ENCODE data around the gene STARD3. TPM values are rescaled to one million over a fixed set of nuclear protein-coding genes. Genes with fewer than 3 reads are reported as not detected.

The STARD3 gene
- total and polyA plus RNA-seq, 7 donors: 21.0 to 59.2 (median 37.0) TPM

GRCh38 chr17:39627047-39627711 lies 9.8 kb upstream of the STARD3 start:
- DNase-seq: no peak
- Histone ChIP-seq H3K27me3 (peaks cover 28 to 74% (median 56%) of the 10 kb centered on the region in 3 donors), H3K9me3 (no peaks in the 10 kb centered on the region), H3K4me3 (peak overlapping the region; percentile 26 to 43 (median 37)), H3K4me1 (peaks cover 0 to 24% (median 19%) of the 10 kb centered on the region in 4 donors), H3K27ac (peak overlapping the region in 2 of 4 donors; percentile 20 to 61), H3K36me3 (no peaks in the 10 kb centered on the region)
- TF ChIP-seq POLR2A (IDR thresholded peaks at IDR 0.05) (no peak), POLR2AphosphoS5 (IDR thresholded peaks at IDR 0.05) (no peak), CTCF (IDR thresholded peaks at IDR 0.05) (no peak), EP300 (IDR thresholded peaks at IDR 0.05) (no peak)
- intact Hi-C loops (cut with DNase I): loop anchor here (10.0 kb wide), 1 partner anchor 348 kb away; no protein-coding TSS in a partner anchor
- WGBS, 2 donors: 2 to 6% methylated on average over 72 of the region's 72 CpGs

- H3K4me1 ChIP-seq: peaks cover 0 to 19% (median 16%) of the 10 kb centered on the region in 4 donors
- H3K4me3 ChIP-seq: peak overlapping the region; percentile 26 to 43 (median 37)
- DNase-seq: no peak
- H3K9me3 ChIP-seq: no peaks in the 10 kb centered on the region
- H3K27ac ChIP-seq: peak overlapping the region in 2 of 4 donors; percentile 20 to 61
- H3K36me3 ChIP-seq: no peaks in the 10 kb centered on the region
- intact Hi-C loops (cut with DNase I): loop anchor here (10.0 kb wide), 1 partner anchor 347 kb away; no protein-coding TSS in a partner anchor
- no peak for TF ChIP-seq POLR2A (IDR thresholded peaks at IDR 0.05)
- TF ChIP-seq CTCF (IDR thresholded peaks at IDR 0.05): no peak
- TF ChIP-seq EP300 (IDR thresholded peaks at IDR 0.05): no peak
- TF ChIP-seq POLR2AphosphoS5 (IDR thresholded peaks at IDR 0.05): no peak
- 15 to 59% methylated on average over 16 of the region's 16 CpGs for WGBS, 2 donors
- peaks cover 28 to 74% (median 56%) of the 10 kb centered on the region in 3 donors for H3K27me3 ChIP-seq
These were observed 9.0 kb upstream of the STARD3 start for GRCh38 chr17:39627712-39628516.

GRCh38 chr17:39628655-39629493 lies 8.1 kb upstream of the STARD3 start:
- 13 to 58% methylated on average over 10 of the region's 10 CpGs for WGBS, 2 donors
- DNase-seq: no peak
- intact Hi-C loops (cut with DNase I): loop anchor here (10.0 kb wide), 1 partner anchor 346 kb away; no protein-coding TSS in a partner anchor
- no peaks in the 10 kb centered on the region for H3K36me3 ChIP-seq
- H3K4me3 ChIP-seq: no peak overlapping the region
- no peaks in the 10 kb centered on the region for H3K9me3 ChIP-seq
- peaks cover 28 to 73% (median 56%) of the 10 kb centered on the region in 3 donors for H3K27me3 ChIP-seq
- peaks cover 0 to 14% (median 12%) of the 10 kb centered on the region in 4 donors for H3K4me1 ChIP-seq
- peak overlapping the region in 2 of 4 donors; percentile 1 to 39 for H3K27ac ChIP-seq
- no peak for TF ChIP-seq POLR2AphosphoS5 (IDR thresholded peaks at IDR 0.05)
- peak in 1 of 2 donors; percentile 27 for TF ChIP-seq POLR2A (IDR thresholded peaks at IDR 0.05)
- TF ChIP-seq CTCF (IDR thresholded peaks at IDR 0.05): no peak
- no peak for TF ChIP-seq EP300 (IDR thresholded peaks at IDR 0.05)

- TF ChIP-seq POLR2A (IDR thresholded peaks at IDR 0.05) (peak in 1 of 2 donors; percentile 29), EP300 (IDR thresholded peaks at IDR 0.05) (no peak), POLR2AphosphoS5 (IDR thresholded peaks at IDR 0.05) (no peak), CTCF (IDR thresholded peaks at IDR 0.05) (no peak)
- Histone ChIP-seq H3K27ac (no peak overlapping the region), H3K4me1 (peaks cover 0 to 21% (median 15%) of the 10 kb centered on the region in 4 donors), H3K36me3 (no peaks in the 10 kb centered on the region), H3K9me3 (no peaks in the 10 kb centered on the region), H3K4me3 (no peak overlapping the region), H3K27me3 (peaks cover 28 to 67% (median 56%) of the 10 kb centered on the region in 3 donors)
- 8 to 66% methylated on average over 3 of the region's 3 CpGs for WGBS, 2 donors
- no peak for DNase-seq
- intact Hi-C loops (cut with DNase I): loop anchor here (10.0 kb wide), 1 partner anchor 345 kb away; no protein-coding TSS in a partner anchor
These were observed 7.5 kb upstream of the STARD3 start for GRCh38 chr17:39629494-39629880.

All from sigmoid colon (tissue), 7 donors.